LHCN-M2 (cell line): ENCODE measurements around the gene BRK1. TPM values are rescaled to one million over a fixed set of nuclear protein-coding genes. Genes with fewer than 3 reads are reported as not detected.
"Not testable (repeated sequence)": the region's sequence is repeated elsewhere in the genome, so short reads cannot be mapped to it uniquely, and the experiment has no call there.

Experiments used
- DNase-seq: peaks from one replicate; pipeline ENCODE4 v3.0.0-alpha.2; 2012; ENCODE audit warnings: low read depth
- total RNA-seq: library from RNA; depleted of rRNA; stranded (reverse); fragments of >200 nt; gene quantifications from 2 replicates; pipeline ENCODE4 v1.2.3, GENCODE V29; 2014

BRK1 gene
- total RNA-seq, 1 experiment from 2014 or later = 113 TPM

DNA sequence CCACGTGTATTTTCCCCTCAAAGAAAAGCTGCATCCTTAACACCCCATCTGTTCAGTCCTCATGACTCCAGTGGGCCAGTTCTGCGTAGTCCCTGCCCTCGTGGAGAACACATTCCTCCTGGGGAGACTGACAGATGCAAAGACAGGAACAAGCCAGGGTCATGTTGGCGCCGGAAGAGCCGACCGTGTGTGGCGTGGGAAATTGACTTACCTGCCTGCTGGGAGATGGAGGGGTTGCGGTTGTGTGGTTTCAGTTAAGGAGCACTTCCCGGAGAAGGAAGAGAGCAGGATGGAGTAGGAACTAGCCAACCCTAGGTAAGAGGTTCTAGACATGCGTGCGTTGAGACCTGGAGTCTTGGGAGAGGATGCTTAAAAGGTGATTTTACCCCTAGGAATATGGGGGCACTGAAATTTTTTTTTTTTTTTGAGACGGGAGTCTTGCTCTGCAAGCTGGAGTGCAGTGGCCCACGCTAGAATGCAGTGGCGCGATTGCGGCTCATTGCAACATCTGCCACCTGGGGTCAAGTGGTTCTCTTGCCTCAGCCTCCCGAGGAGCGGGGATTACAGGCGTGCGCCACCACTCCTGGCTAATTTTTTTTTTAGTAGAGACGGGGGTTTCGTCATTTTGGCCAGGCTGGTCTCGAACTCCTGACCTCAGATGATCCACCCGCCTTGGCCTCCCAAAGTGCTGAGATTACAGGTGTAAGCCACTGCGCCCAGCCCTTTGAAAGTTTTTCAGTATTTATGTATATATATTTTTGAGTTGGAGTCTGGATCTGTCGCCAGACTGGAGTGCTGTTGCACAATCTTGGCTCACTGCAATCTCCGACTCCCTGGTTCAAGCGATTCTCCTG, 27.5 kb downstream of the BRK1 start:
- no peak for DNase-seq

DNA sequence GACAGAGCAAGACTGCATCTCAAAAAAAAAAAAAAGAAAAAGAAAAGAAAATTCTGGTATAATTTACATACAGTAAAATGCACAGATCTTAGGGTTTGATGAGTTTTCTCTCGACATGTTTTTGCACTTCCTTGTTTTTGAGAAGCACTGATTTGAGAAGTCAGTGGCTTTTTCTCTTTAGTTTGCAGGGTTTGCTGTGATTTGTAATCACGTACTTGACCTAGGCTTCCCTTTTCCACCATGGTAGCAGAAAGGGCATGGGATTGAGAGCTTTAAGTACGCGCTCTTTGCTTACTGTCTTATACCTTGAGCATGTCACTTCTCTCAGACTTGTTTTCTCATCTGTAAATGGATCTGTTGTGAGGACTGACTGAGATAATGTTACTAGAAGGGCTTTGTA, 30.2 kb downstream of the BRK1 start:
- DNase-seq = no peak

DNA sequence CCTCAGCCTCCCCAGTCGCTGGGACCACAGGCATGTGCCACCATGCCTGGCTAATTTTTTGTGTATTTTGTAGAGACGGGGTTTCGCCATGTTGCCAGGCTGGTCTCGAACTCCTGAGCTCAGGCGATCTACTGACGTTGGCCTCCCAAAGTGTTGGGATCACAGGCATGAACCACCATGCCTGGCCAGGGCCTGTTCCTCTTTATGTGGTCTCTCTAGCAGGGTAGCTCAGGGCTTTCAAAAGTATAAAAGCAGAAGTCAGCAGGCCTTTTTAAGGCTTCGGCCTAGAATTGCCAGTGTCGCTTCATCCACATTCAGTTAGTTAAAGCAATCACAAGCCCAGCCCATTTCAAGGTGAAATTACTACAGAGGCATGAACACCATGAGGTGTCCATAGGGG, 33.8 kb downstream of the BRK1 start:
- no peak for DNase-seq

DNA sequence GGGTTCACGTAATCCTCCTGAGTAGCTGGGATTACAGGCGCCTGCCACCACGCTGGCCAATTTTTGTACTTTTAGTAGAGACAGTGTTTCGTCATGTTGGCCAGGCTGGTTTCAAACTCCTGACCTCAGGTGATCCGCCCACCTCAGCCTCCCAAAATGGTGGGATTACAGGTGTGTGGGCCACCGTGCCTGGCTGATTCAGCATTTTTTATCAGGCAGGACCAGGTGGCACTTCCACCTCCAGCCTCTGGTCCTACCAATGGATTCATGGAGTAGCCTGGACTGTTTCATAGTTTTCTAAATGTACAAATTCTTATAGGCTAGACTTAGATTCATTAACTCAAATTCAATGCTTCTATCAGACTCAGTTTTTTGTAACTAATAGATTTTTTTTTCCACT, 35.5 kb downstream of the BRK1 start:
- DNase-seq = no peak

DNA sequence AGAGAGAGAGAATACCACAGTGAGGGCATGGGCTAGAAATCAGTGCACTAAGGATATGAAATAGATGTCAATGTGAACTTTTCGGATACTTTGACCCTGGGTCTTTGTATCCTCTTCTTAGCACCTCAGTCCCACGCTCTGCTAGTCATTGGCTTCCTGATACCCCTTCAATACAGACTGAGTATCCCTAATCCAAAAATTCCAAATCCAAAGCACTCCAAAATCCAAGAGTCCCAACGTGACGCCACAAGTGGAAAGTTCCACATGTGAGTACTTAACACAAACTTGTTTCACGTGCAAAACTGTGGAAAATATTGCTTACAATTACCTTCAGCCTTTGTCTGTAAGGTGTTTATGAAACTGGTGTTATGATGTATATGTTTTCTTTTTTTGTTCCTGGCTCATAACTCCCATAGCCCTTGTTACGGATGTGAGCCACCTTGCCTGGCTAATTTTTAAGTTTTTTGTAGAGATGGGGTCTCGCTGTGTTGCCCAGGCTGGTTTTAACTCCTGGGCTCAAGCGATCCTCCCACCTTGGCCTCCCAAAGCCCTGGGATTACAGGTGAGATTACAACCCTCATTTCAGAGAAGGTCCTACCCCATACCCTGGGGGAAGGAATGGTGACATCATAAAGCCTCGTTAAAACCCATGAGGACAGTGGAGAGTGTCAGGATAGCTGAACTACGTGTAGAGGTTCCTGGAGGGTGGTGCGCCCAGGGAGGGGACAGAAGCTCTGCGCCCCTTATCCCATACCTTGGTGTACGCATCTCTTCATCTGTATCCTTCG, 39.1 kb downstream of the BRK1 start:
- no peak for DNase-seq

DNA sequence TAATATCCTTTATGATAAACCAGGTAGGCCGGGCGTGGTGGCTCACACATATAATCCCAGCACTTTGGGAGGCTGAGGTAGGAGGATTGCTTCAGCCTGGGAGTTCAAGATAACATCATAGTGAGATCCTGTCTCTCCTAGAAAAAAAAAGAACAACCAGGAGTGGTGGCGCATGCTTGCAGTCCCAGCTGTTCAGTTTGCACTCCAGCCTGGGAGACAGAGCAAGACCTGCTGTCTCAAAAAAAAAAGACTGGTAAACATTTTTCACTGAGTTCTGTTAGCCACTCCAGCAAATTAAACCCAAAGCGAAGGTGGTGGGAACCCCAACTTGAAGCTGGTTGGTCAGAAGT, 39.6 kb downstream of the BRK1 start:
- no peak for DNase-seq

DNA sequence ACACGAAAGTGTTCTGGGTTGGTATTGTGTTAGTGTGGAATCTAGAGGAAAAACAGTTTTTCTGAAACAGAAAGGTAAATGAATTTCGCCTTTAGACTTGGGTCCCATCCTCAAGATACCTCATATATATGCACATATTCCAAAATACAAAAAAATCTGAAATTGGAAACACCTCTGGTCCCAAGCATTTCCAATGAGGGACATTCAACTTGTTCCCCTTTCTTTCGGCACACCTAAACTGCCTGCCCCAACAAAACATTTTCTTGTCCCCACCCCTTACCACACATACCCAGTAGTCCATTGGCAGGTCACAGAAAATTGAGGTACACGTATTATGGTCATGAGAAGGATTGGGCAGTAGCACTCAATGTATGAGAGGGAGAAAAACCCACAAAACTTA, 40.2 kb downstream of the BRK1 start:
- DNase-seq = no peak

DNA sequence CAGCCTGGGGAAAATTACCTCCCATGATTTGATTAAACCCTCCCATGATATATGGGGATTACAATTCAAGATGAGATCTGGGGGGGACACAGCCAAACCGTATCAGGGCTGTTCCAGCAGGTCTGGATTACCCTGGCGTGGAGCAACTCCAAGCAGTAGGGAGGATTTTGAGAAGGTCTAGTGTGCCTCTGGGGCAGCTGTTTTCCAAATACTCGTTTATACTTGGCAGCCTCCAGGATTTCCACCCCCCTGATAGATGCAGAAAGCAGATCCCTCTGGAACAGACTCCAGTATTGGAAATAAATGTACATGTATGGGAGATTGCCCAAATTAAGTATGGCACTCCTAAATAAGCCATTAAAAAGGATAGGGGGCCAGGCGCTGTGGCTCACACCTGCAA, 41.6 kb downstream of the BRK1 start:
- DNase-seq = no peak

DNA sequence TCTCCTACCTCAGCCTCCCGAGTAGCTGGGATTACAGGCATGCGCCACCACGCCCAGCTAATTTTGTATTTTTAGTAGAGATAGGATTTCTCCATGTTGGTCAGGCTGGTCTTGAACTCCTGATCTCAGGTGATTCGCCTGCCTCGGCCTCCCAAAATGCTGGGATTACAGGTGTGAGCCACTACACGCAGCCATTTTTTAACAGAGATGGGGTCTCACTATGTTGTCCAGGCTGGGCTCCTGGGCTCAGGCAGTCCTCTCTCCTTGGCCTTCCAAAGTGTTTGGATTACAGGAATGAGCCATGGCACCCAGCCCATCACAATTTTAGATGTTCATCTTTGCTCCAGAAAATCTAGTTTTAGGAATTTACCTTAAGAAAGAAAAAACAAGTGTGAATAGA, 43.1 kb downstream of the BRK1 start:
- not testable (repeated sequence) for DNase-seq

DNA sequence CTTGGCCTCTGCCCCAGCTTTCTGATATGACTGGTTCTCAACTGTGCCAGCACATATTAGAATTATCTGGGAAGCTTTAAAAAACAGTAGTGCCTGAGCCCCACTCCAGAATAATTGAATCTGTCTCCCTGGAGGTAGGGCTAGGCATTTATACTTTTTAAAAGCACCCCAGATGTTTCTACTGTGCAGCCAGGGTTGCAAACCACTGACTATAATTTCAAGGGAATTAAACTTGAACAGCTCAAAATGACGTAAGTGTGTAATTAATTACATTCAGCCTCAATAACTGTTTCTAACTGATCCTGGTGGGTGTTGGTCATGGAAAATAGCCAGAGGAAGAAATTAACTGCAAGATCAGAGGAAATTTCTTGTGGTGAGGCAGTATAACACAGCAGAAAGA, 44.9 kb downstream of the BRK1 start:
- no peak for DNase-seq

DNA sequence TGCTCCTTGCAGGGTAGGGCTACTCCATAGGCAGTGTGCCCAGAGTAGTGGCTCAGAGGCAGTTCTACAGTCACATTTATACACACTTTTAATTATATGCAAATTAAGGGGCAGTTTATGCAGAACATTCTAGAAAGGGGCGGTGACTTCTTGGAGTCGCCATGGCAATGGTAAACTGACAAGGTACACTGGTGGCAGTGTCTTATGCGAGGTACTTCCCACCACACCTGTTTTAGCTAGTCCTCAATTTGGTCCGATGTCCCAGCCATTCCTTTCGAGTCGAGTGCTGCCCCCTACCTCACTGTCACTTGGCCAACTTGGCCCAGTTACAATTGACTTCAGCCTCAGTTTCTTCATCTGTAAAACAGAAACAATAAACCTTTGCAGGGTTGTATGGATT, 45.5 kb downstream of the BRK1 start:
- DNase-seq = no peak

DNA sequence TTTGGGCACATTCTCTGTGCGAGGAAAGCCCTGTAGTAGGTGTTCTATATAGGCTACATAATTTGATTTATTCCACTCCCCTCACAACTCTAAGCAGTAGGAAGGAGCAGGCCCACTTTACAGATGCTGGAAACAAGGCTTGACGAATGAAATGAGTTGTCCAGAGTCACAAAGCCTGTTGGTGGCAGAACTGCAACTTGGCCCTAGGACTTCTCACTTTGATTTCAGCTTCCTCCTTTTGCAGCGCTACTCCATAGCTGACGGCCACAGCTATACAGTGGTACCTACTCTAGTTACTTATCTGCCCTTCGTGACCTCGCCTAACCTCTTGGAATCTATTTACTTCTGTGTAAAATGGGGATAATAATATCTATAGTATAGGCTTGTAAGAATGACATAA, 46.7 kb downstream of the BRK1 start:
- no peak for DNase-seq

DNA sequence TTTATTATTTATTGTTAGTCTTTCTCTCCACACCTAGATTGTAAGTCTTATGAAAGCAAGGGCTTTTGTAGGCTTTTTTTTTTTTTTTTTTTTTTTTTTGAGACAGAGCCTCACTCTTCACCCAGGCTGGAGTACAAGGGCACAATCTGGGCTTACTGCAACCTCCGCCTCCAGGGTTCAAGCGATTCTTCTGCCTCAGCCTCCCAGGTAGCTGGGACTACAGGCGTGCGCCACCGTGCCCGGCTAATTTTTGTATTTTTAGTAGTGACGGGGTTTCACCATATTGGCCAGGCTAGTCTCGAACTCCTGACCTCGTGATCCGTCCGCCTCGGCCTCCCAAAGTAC, 48.7 kb downstream of the BRK1 start:
- DNase-seq = not testable (repeated sequence)

DNA sequence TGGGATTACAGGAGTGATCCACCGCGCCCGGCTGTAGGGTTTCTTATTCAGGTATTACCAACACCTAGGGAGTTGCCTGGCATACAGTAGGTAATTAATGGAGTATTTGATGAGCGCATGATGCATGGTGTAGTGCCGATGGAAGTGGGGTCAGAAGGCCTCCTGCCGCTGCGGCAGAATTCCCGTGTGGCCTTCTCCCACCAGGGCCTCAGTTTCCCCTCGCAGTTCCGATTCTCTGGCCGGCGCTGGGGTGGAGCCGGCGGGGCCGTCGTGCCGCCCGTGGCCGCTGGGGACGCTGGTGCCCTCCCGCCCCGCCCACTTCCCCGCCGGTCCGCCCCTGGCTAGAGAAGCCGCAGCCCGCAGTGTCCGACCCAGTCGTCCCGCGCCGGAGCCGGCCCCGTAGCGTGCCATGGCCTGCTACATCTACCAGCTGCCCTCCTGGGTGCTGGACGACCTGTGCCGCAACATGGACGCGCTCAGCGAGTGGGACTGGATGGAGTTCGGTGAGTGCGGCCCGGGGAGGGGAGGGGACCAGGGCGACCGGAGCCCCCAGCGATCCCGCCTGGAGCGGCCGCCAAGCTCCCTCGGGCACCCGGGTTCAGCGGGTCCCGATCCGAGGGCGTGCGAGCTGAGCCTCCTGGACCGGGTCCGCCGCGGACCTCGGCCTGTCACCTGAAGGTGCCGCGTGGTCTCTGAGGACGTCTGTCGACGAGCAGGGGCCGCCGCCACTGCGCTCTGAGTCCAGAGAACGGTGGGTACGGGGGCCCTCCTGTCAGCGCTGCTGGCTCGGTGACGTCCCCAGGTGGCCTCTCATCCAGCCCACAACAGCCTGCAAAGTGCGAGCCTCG, 49.3 kb downstream of the BRK1 start, which contains the start of gene IRAK2:
TSS of gene IRAK2 (plus strand) at position 374 of the 848 bp plus-strand sequence. CDS start at position 410, 36 bp downstream.
- DNase-seq = peak; percentile 54

DNA sequence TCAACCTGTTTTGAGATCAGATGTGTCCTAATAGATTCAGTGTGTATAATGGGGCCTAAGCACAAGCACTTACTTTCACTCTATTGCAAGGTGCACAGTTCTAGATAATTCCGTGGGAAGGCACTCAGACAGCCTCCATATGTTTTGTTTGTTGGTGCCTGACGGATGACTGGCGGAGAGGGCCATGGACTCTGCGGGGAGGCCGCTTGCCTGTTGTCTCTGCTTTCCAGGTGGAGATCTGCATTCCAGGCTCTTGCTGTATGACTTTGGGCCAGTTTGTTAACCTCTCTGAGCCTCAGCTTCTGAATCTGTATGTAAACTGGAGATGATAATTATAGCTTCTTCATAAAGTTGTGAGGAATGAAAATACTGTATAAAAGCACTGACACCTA, 50.7 kb downstream of the BRK1 start:
- no peak for DNase-seq

DNA sequence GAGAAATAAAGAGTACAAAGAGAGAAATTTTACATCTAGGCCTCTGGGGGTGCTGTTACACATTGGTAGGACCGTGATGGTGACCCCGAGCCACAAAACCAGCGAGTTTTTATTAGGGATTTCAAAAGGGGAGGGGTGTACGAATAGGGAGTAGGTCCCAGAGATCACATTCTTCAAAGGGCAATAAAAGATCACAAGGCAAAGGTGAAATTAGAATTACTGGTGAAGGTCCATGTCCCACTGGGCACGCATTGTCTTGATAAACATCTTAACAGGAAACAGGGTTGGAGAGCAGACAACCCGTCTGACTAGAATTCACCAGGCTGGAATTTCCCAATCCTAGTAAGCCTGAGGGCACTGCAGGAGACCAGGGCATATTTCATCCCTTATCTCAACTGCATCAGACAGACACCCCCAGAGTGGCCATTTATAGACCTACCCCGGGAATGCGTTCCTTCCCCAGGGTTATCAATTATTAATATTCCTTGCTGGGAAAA, 53.6 kb downstream of the BRK1 start:
- DNase-seq = no peak

DNA sequence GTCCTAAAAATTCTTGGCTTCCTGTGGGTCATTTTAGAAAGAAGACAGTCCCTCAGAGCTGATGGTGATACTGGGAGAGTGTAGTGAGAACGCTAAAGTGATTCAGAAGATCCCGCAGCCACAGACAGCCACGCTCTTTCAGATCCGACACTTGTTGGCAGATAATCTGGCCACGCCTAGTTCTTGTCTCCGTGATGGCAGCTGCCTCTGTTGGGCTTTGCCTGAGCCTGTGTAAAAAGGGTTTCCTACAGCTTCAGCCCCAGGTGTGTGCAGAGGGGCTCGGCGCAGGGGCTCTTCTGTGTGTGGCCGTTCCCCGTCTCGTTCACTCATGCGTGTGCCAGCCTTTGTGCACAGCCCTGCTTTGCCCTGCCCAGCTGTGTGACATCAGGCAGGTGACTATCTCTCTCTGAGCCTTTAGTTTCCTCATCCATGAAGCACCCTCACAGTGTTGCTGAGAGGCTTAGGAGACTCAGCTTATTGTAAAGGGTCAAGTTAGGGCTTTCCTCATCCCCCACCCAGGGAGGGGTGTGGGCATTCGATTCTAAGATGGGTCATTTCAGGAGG, 55.5 kb downstream of the BRK1 start:
- no peak for DNase-seq

DNA sequence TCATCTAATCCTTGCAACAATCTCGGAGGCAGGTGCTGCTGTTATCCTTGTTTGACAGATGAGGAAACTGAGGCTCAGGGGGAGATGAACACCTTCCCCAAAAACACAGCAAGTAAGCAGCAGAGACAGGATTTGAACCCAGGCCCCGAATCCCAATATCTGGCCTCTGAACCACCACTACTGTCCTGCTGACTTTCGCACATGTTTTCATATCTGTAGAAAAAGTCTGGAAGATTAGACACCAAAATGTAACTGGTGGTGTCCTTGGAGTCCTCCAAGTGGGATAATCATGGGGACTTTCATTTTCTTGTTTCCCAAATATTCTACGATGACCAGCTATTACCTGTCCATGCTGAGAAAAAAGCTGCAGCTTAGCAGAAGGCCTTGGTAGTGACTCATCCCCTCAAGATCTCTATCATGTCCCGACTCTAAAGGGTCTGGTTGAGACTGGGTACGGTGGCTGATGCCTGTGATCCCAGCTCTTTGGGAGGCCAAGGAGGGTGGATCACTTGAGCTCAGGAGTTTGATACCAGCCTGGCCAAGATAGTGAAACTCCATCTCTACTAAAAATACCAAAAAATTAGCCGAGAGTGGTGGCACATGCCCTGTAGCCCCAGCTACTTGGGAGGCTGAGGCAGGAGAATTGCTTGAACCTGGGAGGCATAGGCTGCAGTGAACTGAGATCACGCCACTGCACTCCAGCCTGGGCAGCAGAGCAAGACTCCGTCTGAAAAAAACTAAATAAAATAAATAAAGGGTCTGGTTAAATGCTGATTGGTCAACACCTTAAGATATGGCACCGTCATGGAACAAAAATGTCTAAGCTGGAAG, 57.8 kb downstream of the BRK1 start:
- peak; percentile 23 for DNase-seq

DNA sequence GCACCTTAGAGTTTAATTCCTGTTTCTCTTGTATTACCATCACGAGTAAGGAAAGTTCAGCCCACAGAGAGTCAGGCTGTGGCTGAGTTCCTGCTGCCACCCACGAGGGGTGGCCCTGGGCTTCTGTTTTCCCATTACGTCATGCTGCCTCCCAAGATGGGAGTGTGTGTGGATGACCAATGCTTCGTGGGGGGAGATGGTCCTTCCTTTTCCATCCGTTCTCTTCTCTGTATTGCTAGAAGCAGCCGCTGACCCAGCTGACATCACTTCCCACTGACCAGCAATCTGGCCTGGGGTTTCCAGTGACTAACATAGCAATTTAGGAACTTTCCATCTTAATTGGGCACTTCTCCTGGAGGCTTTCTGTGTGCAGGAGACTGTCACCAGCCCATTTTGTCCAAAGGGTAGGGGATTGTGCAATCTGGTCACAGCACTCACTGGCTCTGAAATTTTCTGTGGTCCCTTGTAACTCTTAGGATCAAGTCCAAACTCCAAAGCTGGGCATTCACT, 58.5 kb downstream of the BRK1 start:
- DNase-seq = peak; percentile 93

DNA sequence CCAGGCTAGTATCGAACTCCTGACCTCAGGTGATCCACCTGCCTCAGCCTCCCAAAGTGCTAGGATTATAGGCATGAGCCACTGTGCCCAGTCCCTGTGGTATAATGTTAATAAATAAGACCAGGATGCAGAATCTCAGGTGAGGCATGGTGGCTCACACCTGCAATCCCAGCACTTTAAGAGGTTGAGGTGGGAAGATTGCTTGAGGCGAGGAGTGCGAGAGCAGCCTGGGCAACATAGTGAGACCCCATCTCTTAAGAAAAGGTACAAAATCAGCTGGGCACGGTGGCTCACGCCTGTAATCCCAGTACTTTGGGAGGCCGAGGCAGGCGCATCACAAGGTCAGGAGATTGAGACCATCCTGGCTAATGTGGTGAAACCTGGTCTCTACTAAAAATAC, 59.9 kb downstream of the BRK1 start:
- not testable (repeated sequence) for DNase-seq
